ENCODE measurements around the gene GPR82.

GPR82 gene

GRCh38 chrX:41703574-41704029 lies 20.4 kb upstream of the GPR82 start:
- Histone ChIP-seq H2AK5ac (ENCODE audit: low read length, severe bottlenecking) (no peak overlapping the region), H3K23ac (ENCODE audit: low read length in 2 of 2) (no peak overlapping the region), H3K4me1 (ENCODE audit: control insufficient read depth, insufficient read depth, low read depth, low read length) (no peaks in the 10 kb centered on the region), H3K9ac (ENCODE audit: low read length) (no peak overlapping the region), H3K27me3 (ENCODE audit: control insufficient read depth in 1 of 2, insufficient read depth in 1 of 2, low read length in 2 of 2) (peaks cover 0 to 13% of the 10 kb centered on the region in 2 experiments), H3K9me3 (ENCODE audit: control insufficient read depth, low read length) (no peaks in the 10 kb centered on the region), H3K27ac (ENCODE audit: low read length, poor library complexity, severe bottlenecking) (no peak overlapping the region), H3K4me3 (ENCODE audit: insufficient read depth in 1 of 2, low read depth in 1 of 2, low read length in 2 of 2) (no peak overlapping the region), H2BK120ac (ENCODE audit: low read depth, low read length) (no peak overlapping the region), H2BK12ac (ENCODE audit: low read length in 2 of 2) (no peak overlapping the region), H2AFZ (ENCODE audit: low read depth, low read length) (no peak overlapping the region), H4K91ac (ENCODE audit: low read length) (no peak overlapping the region), H3K79me1 (replicated peaks; ENCODE audit: low read length, poor library complexity, severe bottlenecking) (peaks cover 4% of the 10 kb centered on the region), H3K4me2 (ENCODE audit: low read length, poor library complexity, severe bottlenecking) (no peak overlapping the region), H2BK15ac (ENCODE audit: low read depth, poor library complexity, severe bottlenecking) (no peak overlapping the region), H3K14ac (ENCODE audit: low read length in 2 of 2) (no peak overlapping the region), H2BK5ac (ENCODE audit: low read depth, low read length, poor library complexity, severe bottlenecking) (no peak overlapping the region), H3K36me3 (ENCODE audit: control insufficient read depth in 1 of 2, insufficient read depth in 2 of 2, low read depth in 1 of 2, low read length in 2 of 2) (no peaks in the 10 kb centered on the region), H3K18ac (ENCODE audit: low read depth in 1 of 2, low read length in 2 of 2) (no peak overlapping the region), H3K4ac (ENCODE audit: low read depth in 1 of 2, low read length in 2 of 2) (no peak overlapping the region), H4K8ac (ENCODE audit: low read length) (no peak overlapping the region)
- no peak for DNase-seq

GRCh38 chrX:41705042-41705441 lies 18.9 kb upstream of the GPR82 start:
- no peak overlapping the region for H2BK15ac ChIP-seq (ENCODE audit: low read depth, poor library complexity, severe bottlenecking)
- H3K4me1 ChIP-seq (ENCODE audit: control insufficient read depth, insufficient read depth, low read depth, low read length), result no peaks in the 10 kb centered on the region
- H3K9ac ChIP-seq (ENCODE audit: low read length), result no peak overlapping the region
- no peak overlapping the region for H2BK120ac ChIP-seq (ENCODE audit: low read depth, low read length)
- H3K9me3 ChIP-seq (ENCODE audit: control insufficient read depth, low read length), result no peaks in the 10 kb centered on the region
- no CpG with 5 or more reads among the region's 1 CpG for WGBS
- DNase-seq, result no peak
- no peak overlapping the region for H2AK5ac ChIP-seq (ENCODE audit: low read length, severe bottlenecking)
- H4K91ac ChIP-seq (ENCODE audit: low read length), result no peak overlapping the region
- H3K36me3 ChIP-seq (ENCODE audit: control insufficient read depth in 1 of 2, insufficient read depth in 2 of 2, low read depth in 1 of 2, low read length in 2 of 2), result no peaks in the 10 kb centered on the region
- no peak overlapping the region for H3K4me2 ChIP-seq (ENCODE audit: low read length, poor library complexity, severe bottlenecking)
- no peak overlapping the region for H3K4me3 ChIP-seq (ENCODE audit: insufficient read depth in 1 of 2, low read depth in 1 of 2, low read length in 2 of 2)
- no peak overlapping the region for H2BK12ac ChIP-seq (ENCODE audit: low read length in 2 of 2)
- H3K18ac ChIP-seq (ENCODE audit: low read depth in 1 of 2, low read length in 2 of 2), result no peak overlapping the region
- no peak overlapping the region for H2AFZ ChIP-seq (ENCODE audit: low read depth, low read length)
- H3K23ac ChIP-seq (ENCODE audit: low read length in 2 of 2), result no peak overlapping the region
- H4K8ac ChIP-seq (ENCODE audit: low read length), result no peak overlapping the region
- H3K79me1 ChIP-seq (replicated peaks; ENCODE audit: low read length, poor library complexity, severe bottlenecking), result peaks cover 4% of the 10 kb centered on the region
- H2BK5ac ChIP-seq (ENCODE audit: low read depth, low read length, poor library complexity, severe bottlenecking), result no peak overlapping the region
- H3K4ac ChIP-seq (ENCODE audit: low read depth in 1 of 2, low read length in 2 of 2), result no peak overlapping the region
- peaks cover 0 to 13% of the 10 kb centered on the region in 2 experiments for H3K27me3 ChIP-seq (ENCODE audit: control insufficient read depth in 1 of 2, insufficient read depth in 1 of 2, low read length in 2 of 2)
- H3K27ac ChIP-seq (ENCODE audit: low read length, poor library complexity, severe bottlenecking), result no peak overlapping the region
- H3K14ac ChIP-seq (ENCODE audit: low read length in 2 of 2), result no peak overlapping the region

DNA sequence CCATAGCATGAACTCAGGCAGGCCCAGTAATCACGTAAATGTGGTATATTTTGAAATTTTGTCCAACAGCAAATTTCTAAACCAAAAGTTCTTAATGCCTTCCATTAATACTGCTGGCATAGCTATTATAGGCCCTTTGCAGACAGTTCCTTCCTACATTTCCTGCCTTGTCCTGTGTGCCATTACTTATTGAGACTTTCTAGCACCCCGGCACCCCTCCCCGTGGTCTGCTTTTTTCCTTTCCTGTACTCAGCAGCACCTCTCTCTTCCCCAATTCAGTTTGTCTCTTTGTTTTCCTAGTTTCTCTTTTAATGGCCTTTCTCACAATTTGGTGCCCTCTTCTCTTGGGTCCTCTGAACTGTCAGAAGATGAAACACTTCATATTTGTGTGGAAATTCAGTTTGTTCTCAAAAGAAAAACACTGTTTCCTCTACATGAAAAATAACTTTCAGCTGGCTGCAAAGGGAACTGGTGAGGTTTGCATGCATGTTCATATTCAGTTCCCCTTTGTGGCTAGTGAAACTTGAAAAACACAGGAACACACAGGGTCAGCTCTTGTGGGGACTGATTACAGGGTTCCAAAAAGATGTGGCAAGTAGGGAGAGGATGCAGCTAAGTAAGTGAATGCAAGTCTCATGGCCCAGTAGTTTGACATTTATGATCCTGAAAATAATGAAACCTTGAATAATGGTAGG lies 18.2 kb upstream of the GPR82 start:
- no peak overlapping the region for H2BK12ac ChIP-seq (ENCODE audit: low read length in 2 of 2)
- H2AFZ ChIP-seq (ENCODE audit: low read depth, low read length), result no peak overlapping the region
- peaks cover 4% of the 10 kb centered on the region for H3K79me1 ChIP-seq (replicated peaks; ENCODE audit: low read length, poor library complexity, severe bottlenecking)

DNA sequence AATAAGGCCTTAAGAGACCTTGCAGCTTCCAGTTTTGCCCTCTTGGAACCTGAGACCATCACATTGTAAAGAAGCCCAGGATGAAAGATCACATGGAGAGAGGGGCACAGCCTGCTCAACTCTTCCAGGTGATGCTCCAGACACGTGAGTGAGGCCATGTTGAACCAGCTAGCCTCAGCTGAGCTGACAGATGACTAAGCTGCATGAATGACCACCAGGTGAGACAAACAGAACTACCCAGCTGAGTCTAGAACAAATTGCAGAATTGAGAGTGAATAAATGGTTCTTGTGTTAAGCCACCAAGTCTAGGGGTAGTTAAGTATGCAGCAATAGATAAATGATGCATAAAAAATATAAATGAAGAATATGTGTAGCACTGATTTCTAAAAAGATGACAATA lies 16.8 kb upstream of the GPR82 start:
- no peak overlapping the region for H3K14ac ChIP-seq (ENCODE audit: low read length in 2 of 2)
- H3K27ac ChIP-seq (ENCODE audit: low read length, poor library complexity, severe bottlenecking), result no peak overlapping the region
- peaks cover 5% of the 10 kb centered on the region for H3K79me1 ChIP-seq (replicated peaks; ENCODE audit: low read length, poor library complexity, severe bottlenecking)
- 89% methylated on average over 1 of the region's 1 CpG for WGBS
- H2AK5ac ChIP-seq (ENCODE audit: low read length, severe bottlenecking), result no peak overlapping the region
- no peak overlapping the region for H4K91ac ChIP-seq (ENCODE audit: low read length)
- no peak overlapping the region for H2AFZ ChIP-seq (ENCODE audit: low read depth, low read length)
- H3K23ac ChIP-seq (ENCODE audit: low read length in 2 of 2), result no peak overlapping the region
- no peak overlapping the region for H3K18ac ChIP-seq (ENCODE audit: low read depth in 1 of 2, low read length in 2 of 2)
- no peak overlapping the region for H4K8ac ChIP-seq (ENCODE audit: low read length)
- H2BK120ac ChIP-seq (ENCODE audit: low read depth, low read length), result no peak overlapping the region
- H3K4me2 ChIP-seq (ENCODE audit: low read length, poor library complexity, severe bottlenecking), result no peak overlapping the region
- no peak overlapping the region for H3K4me3 ChIP-seq (ENCODE audit: insufficient read depth in 1 of 2, low read depth in 1 of 2, low read length in 2 of 2)
- no peaks in the 10 kb centered on the region for H3K4me1 ChIP-seq (ENCODE audit: control insufficient read depth, insufficient read depth, low read depth, low read length)
- H3K27me3 ChIP-seq (ENCODE audit: control insufficient read depth in 1 of 2, insufficient read depth in 1 of 2, low read length in 2 of 2), result peaks cover 0 to 16% of the 10 kb centered on the region in 2 experiments
- no peak overlapping the region for H2BK12ac ChIP-seq (ENCODE audit: low read length in 2 of 2)
- no peaks in the 10 kb centered on the region for H3K36me3 ChIP-seq (ENCODE audit: control insufficient read depth in 1 of 2, insufficient read depth in 2 of 2, low read depth in 1 of 2, low read length in 2 of 2)
- H3K9ac ChIP-seq (ENCODE audit: low read length), result no peak overlapping the region
- no peaks in the 10 kb centered on the region for H3K9me3 ChIP-seq (ENCODE audit: control insufficient read depth, low read length)
- no peak overlapping the region for H2BK5ac ChIP-seq (ENCODE audit: low read depth, low read length, poor library complexity, severe bottlenecking)
- no peak overlapping the region for H2BK15ac ChIP-seq (ENCODE audit: low read depth, poor library complexity, severe bottlenecking)
- DNase-seq, result no peak
- H3K4ac ChIP-seq (ENCODE audit: low read depth in 1 of 2, low read length in 2 of 2), result no peak overlapping the region

More for the DNA sequence above, 18.2 kb upstream of the GPR82 start:
- Histone ChIP-seq H3K14ac (ENCODE audit: low read length in 2 of 2) (no peak overlapping the region), H4K91ac (ENCODE audit: low read length) (no peak overlapping the region), H2BK120ac (ENCODE audit: low read depth, low read length) (no peak overlapping the region), H3K9ac (ENCODE audit: low read length) (no peak overlapping the region), H3K4me1 (ENCODE audit: control insufficient read depth, insufficient read depth, low read depth, low read length) (no peaks in the 10 kb centered on the region), H2BK15ac (ENCODE audit: low read depth, poor library complexity, severe bottlenecking) (no peak overlapping the region), H3K27ac (ENCODE audit: low read length, poor library complexity, severe bottlenecking) (no peak overlapping the region), H3K4ac (ENCODE audit: low read depth in 1 of 2, low read length in 2 of 2) (no peak overlapping the region), H3K36me3 (ENCODE audit: control insufficient read depth in 1 of 2, insufficient read depth in 2 of 2, low read depth in 1 of 2, low read length in 2 of 2) (no peaks in the 10 kb centered on the region), H3K9me3 (ENCODE audit: control insufficient read depth, low read length) (no peaks in the 10 kb centered on the region), H2AK5ac (ENCODE audit: low read length, severe bottlenecking) (no peak overlapping the region), H2BK5ac (ENCODE audit: low read depth, low read length, poor library complexity, severe bottlenecking) (no peak overlapping the region), H3K4me2 (ENCODE audit: low read length, poor library complexity, severe bottlenecking) (no peak overlapping the region), H4K8ac (ENCODE audit: low read length) (no peak overlapping the region), H3K27me3 (ENCODE audit: control insufficient read depth in 1 of 2, insufficient read depth in 1 of 2, low read length in 2 of 2) (peaks cover 0 to 13% of the 10 kb centered on the region in 2 experiments), H3K18ac (ENCODE audit: low read depth in 1 of 2, low read length in 2 of 2) (no peak overlapping the region), H3K4me3 (ENCODE audit: insufficient read depth in 1 of 2, low read depth in 1 of 2, low read length in 2 of 2) (no peak overlapping the region), H3K23ac (ENCODE audit: low read length in 2 of 2) (no peak overlapping the region)
- DNase-seq, result no peak
- 100% methylated on average over 3 of the region's 3 CpGs for WGBS

Measured in mesenchymal stem cell (in vitro differentiated cells and primary cell).